ENCODE results near the gene HTRA2.
"Not testable (repeated sequence)": the region's sequence is repeated elsewhere in the genome, so short reads cannot be mapped to it uniquely, and the experiment has no call there.

Gene HTRA2

DNA sequence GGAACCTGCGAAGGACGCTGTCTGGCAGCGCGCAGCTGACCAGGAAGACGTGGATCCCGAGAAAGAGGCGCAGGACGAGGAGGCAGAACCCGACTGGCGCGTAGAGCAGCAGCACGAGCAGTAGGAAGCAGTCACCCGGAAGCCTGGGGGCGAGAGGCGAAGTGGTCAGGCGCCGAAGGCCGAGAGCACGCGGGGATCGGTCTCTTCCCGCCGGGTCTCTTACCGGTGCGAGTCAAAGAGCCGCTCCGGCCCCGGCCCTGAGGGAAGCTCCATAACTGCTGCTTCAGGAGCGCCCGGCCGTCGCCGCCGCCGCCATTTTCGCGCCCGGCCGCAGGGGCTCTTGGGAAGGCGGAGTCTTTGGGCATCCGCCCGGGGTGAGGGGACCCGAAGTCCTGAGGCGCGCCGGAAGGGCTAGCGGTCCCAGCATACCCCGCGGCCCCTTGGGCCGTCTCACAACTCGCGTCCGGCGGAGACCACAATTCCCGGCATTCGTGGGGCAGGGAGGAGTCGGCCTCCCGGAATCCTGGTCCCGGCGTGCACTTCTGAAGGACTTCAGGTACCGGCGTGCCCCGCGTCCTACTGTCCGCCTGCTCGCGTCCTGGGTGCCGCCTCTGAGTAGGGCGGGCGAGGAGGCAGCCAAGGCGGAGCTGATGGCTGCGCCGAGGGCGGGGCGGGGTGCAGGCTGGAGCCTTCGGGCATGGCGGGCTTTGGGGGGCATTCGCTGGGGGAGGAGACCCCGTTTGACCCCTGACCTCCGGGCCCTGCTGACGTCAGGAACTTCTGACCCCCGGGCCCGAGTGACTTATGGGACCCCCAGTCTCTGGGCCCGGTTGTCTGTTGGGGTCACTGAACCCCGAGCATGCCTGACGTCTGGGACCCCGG is at the start of gene HTRA2, which contains the start of gene AUP1:
Gene HTRA2 (plus strand): TSS at position 577 of the 882 bp plus-strand sequence. CDS start 74 bp downstream, at position 651.
Gene AUP1 (minus strand): TSS at position 350 of the 882 bp plus-strand sequence. CDS start 77 bp downstream, at position 273.
- DNase-seq = peak; percentile 93

DNA sequence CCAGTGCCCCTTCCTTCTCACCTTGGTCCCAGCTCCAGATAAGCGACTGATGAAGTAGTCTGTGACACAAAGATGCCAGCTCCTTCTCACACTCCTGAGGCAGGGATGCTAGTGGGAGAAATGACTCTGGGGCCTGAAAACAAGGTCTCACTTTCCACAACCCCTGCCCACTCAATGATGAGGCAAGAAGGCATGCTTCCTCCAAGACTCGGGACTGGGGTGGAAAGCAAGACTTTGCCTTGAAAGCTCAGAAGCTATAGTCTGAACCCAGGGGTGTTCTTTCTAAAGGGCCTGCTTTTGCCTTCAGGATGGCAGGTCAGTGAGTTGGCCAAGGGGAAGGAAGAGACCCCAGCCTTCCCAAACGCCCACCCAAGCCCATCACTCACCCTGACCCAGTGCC is 48.3 kb upstream of the HTRA2 start:
- no peak for DNase-seq

- no peak for DNase-seq
Measured at GRCh38 chr2:74481961-74482800, 47.6 kb upstream of the HTRA2 start.

- peak; percentile 96 for DNase-seq
Measured at GRCh38 chr2:74482801-74483674, 46.7 kb upstream of the HTRA2 start, which contains the start of the genes CCDC142 and TTC31. Gene CCDC142 (minus strand): TSS chr2:74482998. CDS start chr2:74482837, 161 bp downstream. Gene TTC31 (plus strand): TSS chr2:74483081. CDS start chr2:74483096, 15 bp downstream.

DNA sequence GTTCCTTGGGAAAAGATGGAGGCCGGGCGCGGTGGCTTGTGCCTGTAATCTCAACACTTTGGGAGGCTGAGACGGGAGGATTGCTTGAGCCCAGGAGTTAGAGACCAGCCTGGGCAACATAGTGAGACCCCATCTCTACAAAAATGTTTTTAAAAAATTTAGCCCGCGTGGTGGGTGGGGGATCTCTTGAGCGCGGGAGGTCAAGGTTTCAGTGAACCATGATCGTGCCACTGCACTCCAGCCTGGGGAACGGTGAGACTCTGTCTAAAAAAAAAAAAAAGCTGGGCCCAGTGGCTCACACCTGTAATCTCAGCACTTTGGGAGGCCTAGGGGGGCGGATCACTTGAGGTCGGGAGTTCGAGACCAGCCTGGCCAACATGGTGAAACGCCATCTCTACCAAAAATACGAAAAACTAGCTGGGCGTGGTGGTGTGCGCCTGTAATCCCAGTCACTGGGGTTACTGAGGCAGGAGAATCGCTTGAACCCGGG is 46.0 kb upstream of the HTRA2 start:
- DNase-seq = not testable (repeated sequence)

DNA sequence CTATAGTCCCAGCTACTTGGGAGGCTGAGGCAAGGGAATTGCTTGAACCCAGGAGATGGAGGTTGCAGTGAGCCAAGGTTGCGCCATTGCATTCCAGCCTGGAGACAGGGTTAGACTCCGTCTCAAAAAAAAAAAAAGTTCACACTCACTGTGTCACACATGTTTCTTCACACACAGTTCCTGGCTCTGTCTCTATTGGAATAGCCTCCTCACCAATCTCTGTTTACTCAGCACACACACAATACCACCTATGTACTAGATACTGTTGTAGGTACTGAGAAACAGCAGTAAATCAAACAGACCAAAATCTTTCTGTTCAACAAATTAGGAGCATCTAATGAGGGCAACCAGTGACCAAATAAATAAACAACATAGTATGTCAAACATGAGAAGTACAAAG is 43.6 kb upstream of the HTRA2 start:
- no peak for DNase-seq

- DNase-seq = no peak
Measured at GRCh38 chr2:74488643-74489481, 40.9 kb upstream of the HTRA2 start.

DNA sequence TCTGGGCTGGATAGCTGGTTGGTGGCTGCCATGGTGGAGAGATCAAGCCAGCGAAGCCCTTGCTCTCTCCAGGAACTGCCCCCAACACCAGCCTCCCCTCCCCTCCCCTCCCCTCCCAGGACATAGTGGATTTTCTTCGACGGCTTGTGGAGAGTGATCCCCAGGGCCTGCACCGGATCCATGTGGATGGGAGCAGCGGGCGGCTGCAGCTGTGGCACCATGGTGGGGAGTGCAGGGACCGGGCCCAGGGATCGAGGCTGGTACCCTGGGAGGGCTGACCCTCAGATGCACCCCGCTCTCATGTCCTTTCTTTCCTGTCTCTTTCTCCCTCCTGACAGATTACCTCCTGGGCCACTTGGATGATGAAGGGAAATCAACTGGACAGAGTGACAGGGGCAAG is 39.8 kb upstream of the HTRA2 start:
- no peak for DNase-seq

DNA sequence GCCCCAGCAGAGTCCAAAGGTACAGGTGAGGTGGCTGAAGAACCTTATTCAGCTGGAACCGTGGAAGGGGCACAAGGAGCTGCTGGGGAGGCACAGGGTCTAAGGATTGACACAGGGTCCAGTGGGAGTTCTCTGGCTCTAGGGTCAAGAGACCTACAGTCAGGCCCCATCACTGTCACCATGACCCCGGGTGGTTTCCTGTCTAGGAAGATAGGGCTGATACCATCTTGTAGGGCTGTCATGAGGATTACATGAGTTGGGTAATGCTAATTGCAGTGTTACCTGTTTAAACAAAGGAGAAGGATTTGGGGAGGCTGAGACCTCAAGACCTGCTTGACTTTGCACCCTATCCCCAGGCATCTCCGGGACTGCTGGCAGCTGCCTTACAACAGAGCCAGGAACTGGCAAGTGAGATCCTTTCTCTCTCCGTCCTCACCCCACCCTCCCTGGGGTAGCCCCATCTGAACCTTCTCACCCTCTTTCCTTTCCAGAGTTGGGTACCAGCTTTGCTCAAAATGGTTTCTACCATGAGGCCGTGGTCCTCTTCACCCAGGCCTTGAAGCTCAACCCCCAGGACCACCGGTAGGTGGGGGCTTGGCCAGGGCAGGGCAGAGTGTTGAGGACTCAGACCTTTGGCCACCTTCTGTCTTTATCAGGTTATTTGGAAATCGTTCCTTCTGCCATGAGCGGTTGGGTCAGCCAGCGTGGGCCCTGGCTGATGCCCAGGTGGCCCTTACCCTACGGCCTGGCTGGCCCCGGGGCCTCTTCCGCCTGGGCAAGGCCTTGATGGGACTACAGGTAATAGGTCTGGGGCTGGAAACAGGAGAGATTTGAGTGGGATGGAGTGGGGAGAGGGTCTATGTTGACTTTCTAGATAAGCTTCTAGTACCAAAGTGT is 37.8 kb upstream of the HTRA2 start:
- no peak for DNase-seq

- no peak for DNase-seq
Measured at GRCh38 chr2:74493546-74493945, 36.2 kb upstream of the HTRA2 start.

GRCh38 chr2:74495440-74495839 is 34.3 kb upstream of the HTRA2 start:
- DNase-seq = no peak

DNA sequence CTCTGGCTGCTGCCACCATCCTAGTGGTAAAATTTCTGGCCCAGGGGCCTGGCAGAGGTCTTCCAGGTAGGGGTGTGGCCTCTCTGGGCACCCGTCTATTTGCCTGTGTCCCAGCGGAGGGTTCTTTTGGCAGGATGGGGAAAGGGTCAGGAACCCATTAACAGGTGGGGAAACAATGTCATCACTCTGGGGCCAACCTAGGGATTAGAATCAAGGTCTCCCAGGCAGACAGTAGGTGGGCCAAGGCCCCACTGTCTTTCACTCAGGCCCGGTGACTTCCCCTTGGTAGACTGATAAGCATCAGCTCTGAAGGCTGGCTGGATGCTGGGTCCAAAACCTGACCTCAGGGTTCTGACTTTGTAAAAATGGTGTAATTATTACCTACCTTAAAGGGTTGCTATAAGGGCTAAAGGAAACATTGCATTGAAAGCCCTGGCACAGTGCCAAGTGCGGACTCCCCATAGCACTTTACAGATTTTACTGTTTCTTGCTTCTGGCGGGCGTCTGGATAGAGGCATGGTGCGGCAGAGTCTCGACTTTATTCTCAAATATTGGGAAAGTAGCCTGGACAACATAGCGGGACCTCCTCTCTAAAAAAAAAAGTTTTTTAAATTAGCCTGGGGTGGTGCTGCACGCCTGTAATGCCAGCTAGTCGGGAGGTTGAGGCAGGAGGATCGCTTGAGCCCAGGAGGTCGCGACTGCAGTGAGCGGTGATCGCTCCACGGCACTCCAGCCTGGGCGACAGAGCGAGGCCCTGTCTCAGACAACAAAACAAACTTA is 32.5 kb upstream of the HTRA2 start:
- DNase-seq = no peak

GRCh38 chr2:74497777-74498499 is 31.8 kb upstream of the HTRA2 start:
- DNase-seq = no peak

GRCh38 chr2:74498500-74499266 is 31.1 kb upstream of the HTRA2 start:
- no peak for DNase-seq

DNA sequence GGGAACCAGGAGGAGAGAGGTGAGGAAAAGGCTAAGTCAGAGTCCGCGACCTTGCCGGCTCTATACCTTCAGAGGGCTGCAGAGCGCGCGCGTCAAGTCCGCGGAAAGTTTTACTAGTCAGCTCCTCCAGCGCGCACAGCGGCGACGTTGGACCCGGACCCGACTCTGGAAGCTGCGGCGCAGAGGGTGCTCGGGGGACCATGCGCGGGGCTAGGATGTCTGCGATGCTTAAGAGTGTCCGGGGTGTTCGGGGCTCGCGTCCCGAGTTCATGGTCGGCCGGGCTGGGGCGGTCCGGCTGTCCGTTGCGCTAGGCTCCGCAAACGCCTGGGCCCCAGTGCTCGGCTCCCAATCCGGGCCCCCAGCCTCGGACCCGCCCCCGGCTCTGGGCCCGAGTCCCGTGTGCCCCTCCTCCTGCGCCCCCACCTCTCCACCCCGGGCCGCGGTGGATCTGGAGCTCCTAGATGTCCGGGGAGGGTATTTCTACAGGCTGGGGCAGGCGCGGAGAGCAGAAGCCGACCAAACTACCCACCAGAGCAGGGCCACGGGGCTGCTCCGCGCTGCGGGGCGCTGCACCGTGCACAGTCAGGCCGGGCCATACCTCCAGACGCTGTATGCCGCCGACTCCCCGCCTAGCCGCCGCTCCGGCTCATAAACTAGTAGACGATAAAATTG is 30.3 kb upstream of the HTRA2 start, which contains the start of gene LBX2:
Gene LBX2 (minus strand): TSS at position 337 of the 673 bp plus-strand sequence. CDS start 66 bp downstream, at position 271.
- DNase-seq = no peak

DNA sequence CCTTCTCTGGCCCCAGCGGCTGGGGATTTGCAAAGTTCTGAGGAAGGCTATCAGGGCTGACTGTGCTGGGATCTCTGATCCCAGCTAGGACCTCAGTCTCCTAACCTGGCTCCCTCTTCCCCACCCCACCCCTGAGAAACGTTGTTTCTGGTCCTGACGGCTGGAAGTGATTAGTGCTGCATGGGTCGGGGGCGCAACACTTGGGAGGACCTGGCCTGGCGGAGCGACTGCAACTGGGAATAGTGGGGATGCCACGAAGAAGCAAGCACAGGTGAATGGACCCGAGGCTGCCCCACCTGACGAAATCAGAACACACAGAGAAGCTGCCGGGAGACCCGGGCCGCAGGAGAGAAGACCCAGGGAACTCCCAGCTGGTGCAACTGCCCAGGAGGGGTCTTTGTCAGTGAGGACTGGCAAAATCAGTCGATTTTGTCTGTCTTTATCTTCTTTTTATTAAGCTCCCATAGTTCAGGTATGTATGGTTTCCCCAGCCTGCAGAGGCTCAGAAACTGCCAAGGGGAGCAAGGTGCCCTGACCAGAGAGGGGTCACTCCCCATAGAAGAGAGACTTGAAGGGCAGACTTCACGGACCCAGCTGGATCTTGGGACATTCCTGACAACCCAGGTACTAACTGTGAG is 29.7 kb upstream of the HTRA2 start:
- DNase-seq = no peak

- DNase-seq = no peak
Measured at GRCh38 chr2:74500578-74500946, 29.2 kb upstream of the HTRA2 start.
